Measurements from ENCODE around the gene PPARG.

PPARG gene

GRCh38 chr3:12415014-12415680 is 126.3 kb downstream of the PPARG start:
- DNase-seq (ENCODE audit: low spot score), result no peak

DNA sequence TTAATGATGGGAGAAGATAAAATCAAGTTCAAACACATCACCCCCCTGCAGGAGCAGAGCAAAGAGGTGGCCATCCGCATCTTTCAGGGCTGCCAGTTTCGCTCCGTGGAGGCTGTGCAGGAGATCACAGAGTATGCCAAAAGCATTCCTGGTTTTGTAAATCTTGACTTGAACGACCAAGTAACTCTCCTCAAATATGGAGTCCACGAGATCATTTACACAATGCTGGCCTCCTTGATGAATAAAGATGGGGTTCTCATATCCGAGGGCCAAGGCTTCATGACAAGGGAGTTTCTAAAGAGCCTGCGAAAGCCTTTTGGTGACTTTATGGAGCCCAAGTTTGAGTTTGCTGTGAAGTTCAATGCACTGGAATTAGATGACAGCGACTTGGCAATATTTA is 127.9 kb downstream of the PPARG start:
- DNase-seq (ENCODE audit: low spot score), result no peak

DNA sequence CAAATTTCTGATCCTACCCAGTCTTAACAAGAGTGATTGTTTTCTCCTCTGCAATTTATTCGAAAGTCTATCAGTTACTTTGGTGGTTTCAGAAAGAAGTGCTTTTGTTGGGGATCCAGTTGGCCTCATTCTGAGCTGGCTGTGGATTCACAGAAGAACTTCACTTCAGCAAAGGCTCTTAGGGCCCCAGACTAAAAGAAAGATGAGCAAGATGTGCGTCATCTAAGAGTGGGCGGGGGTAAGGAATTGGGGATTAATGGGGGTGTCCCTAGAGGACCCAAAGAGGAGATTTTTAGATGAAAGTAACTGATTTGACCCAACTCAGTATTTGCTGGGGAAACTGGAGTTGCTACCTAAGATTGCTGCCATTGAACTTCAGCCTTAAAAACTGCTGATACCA is 131.5 kb downstream of the PPARG start:
- DNase-seq (ENCODE audit: low spot score), result no peak

DNA sequence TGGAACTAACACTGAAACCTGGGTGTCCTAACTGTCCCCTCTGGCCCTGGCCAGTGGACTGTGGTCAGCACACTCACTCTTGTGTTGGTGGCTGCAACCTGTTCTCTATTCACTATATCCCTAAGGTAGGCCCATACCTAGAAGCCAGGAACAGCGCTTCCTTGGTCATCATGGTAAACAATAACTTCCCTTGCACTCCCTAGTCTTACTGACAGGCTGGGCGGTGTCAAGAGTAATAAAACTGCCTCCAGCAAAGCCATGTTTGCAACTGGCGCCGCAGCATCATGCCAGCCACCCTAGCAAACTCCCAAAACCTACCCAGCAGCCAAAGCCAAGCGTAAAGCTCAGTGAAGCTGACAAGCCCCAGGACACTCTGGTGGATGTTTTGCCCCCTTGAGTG is 132.3 kb downstream of the PPARG start:
- DNase-seq (ENCODE audit: low spot score), result no peak

DNA sequence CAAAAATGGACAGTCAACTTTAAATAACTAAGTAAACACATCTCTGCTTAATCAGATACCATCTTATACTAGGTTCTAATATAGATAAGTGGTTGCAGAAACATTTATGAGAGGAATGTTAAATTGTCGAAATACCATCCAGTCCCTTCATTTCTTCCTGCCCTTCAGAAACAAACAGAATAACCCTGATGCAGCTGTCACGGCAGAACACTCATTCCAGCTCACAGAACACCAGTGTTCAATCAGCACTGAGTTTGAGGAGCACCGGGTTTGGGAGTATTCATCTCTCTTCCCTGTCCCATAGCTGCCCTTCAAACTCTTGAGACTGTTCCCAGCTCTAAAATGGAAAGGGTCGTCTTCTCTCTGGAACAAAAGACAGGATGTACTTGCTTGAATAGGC is 134.3 kb downstream of the PPARG start:
- no peak for DNase-seq (ENCODE audit: low spot score)

GRCh38 chr3:12423918-12424630 is 135.2 kb downstream of the PPARG start:
- no peak for DNase-seq (ENCODE audit: low spot score)

DNA sequence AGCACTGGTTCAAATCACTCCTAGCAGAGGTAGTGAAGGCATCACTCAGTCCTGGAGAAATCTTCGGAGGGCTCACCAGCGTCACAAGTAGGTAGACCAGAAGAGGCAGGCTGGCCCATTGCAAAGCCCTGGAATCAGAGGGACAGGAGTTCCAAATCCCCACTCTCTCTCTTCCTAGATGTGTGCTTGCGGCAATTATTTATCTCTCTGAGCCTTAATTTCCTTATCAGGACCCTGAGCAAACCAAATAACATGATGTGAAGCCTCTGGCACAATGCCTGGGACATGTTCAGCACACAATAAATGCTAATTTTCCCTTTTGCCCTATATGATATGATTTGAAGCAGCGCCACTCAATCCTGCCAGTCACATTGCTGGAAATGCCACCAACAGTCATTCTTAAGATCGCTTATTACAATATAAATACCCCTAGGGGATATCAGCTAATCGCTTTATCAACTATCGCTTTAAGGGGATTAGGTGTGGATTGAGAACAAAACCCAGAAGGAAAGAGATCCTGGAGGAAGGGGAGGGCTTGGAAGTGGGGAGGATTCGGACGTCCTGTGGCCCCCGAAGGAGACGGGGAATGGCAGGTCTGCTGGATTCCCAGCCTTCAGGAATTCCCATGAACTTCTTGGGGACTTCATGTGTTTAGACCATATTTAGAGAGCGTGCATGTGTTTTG is 135.9 kb downstream of the PPARG start:
- no peak for DNase-seq (ENCODE audit: low spot score)

GRCh38 chr3:12425850-12426579 is 137.1 kb downstream of the PPARG start:
- DNase-seq (ENCODE audit: low spot score), result no peak

GRCh38 chr3:12427551-12427950 is 138.7 kb downstream of the PPARG start:
- peak; percentile 14 for DNase-seq (ENCODE audit: low spot score)

DNA sequence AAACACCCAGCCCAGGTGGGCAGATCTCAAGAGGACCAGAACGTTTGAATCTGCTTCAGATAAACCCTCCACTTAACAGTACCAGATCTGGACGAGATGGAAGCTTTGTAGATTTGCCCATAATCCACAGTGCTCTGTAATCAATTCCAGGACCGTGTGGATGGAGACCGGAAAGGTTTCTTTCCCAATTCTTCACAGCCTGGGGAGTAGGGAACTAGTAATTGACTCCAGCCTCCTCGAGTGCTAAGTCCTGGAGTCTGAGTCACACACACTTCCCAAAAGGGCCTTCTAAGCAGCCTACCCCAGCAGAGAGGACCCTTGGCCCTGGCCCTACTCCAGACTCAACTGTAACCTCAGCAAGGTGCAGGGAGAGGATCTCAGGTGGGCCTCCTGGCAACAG is 139.3 kb downstream of the PPARG start:
- DNase-seq (ENCODE audit: low spot score), result no peak

DNA sequence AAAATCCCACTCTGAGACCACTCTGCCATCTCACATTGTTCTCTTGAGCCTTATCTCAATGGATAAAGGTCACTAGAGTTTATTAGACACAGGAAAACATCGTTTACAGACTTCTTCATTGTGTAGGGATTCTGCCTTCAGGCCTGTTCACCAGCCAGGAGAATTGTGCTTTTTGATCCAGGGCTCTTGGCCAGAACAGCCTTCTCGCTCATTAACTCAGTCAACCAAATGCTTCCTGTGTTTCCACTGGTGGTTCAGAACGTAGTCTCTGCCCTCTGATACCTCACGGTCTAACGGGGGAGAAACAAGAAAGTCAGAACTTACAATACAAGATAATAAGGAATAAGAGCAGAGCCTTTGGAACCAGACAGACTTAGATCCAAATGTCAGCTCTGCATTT is 141.2 kb downstream of the PPARG start:
- DNase-seq (ENCODE audit: low spot score), result no peak

- DNase-seq (ENCODE audit: low spot score), result no peak
Measured at GRCh38 chr3:12433823-12434222, 145.0 kb downstream of the PPARG start.

DNA sequence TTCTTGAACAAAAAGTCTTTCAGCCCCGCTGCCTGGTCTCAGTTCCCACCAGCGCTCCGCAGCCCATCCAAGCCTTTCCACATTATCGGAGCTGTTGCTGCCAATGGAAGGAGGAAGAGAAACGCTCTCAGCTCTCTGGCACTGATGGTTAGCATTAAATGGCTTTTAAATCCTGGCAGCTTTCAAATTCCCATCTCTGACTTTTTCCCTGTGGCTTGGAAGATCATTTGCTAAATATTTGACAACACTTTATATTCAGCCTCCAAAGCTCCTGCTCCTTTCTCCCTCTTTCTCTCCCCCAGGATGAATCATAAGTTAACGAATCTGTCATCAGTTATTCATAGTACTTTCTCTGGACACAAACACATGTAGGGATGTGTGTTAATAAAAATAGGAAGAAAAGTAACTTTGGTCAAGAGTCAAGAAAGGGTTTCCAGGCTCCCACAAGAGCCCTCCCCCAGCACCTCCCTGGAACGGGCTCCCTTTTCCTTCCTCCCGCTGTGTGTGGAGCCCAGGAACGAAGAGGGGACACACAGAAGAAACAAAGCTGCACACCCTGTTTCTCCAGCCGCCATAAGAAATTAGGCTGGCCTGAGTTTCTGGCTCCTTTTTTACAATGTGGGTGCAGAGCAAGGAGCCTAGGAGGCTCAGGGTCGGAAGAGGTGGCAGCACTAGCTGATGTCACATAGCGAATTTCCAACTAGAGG is 147.8 kb downstream of the PPARG start:
- no peak for DNase-seq (ENCODE audit: low spot score)

GRCh38 chr3:12437221-12437605 is 148.3 kb downstream of the PPARG start:
- DNase-seq (ENCODE audit: low spot score), result no peak

- DNase-seq (ENCODE audit: low spot score), result no peak
Measured at GRCh38 chr3:12437861-12438260, 149.0 kb downstream of the PPARG start.

GRCh38 chr3:12438318-12438717 is 149.4 kb downstream of the PPARG start:
- no peak for DNase-seq (ENCODE audit: low spot score)

- no peak for DNase-seq (ENCODE audit: low spot score)
Measured at GRCh38 chr3:12439161-12439940, 150.5 kb downstream of the PPARG start.

DNA sequence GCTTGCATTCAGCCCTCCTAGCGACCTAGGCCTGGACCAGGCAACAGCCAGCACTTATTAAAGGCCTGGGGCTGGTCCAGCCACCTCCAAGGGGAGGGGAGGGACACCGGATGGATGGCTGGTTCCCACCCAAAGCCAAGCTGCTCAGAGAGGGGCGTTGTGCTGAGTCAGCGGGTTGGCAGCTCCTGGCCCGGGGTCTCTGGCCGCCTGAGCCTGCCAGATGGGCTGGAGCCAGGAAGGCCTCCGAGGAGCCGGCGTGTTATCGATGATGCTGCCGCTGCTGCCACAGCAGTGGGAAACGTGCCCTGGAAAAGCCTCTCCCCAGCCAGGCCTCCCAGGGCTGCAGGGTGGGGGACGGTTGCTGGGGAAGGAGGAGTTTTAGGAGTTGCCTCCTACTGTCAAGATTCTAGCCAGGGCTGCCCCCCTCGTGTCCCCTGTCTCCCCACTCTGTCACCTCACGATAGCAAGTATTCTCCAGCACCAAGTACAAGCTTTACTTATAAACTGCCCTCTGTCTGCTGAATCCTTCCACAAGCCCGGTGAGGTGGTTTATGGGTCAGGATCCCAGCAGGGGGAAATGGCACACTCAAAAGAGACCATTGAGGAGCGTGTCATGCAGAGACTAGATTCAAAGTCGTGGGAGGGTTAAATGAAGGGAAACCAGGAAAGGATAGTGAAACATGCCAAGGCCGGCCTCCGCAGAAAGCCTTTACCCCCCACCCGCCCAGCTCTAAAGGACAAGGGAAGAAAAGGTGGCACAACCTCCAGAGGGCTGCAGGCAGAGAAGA is 152.3 kb downstream of the PPARG start:
- DNase-seq (ENCODE audit: low spot score), result no peak

DNA sequence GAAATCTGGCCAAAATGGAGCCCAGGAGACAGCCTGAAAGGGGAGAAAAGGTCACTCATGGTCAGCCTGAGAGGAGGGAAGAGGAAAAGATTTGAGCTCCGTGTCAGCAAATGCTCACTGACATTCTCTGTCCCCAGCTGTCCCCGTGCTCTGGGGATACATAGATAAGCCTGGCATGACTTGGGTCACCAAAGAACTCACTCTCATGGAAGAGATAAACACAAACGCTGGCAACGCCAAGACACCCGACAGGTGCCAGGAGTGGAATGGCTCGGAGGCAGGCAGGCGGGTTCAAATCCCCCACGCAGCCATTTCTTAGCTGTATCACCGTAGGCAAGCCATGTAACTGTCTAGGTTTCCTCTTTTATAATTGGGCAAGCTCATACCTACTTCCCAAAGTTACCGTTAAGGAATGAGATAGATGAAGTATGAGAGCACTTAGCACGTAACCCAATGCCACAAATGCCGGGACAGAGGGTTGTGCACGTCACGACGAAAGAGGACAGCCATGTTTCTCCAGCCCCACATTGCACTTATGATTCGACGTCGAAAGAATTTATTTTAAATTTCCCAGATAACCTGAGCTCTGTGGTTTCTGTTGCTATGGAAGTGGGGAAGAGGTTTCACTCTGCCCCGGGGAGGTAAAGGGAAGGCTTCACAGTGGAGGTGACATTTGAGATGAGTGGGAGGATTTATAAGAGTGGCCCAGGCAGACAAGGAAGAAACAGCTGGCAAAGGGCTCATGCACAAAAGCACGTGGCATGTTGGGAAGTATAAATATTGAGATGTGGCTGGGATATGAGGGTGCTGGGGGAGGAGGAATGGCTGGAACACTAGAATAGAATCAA is 154.0 kb downstream of the PPARG start:
- no peak for DNase-seq (ENCODE audit: low spot score)
